ENCODE results near the gene FRMD4A. TPM values are rescaled to one million over a fixed set of nuclear protein-coding genes. Genes with fewer than 3 reads are reported as not detected.

FRMD4A gene
- total and polyA plus RNA-seq, 2 of the 4 experiments (the other 2 are of a cell fraction): 30.3 to 68.8 TPM

DNA sequence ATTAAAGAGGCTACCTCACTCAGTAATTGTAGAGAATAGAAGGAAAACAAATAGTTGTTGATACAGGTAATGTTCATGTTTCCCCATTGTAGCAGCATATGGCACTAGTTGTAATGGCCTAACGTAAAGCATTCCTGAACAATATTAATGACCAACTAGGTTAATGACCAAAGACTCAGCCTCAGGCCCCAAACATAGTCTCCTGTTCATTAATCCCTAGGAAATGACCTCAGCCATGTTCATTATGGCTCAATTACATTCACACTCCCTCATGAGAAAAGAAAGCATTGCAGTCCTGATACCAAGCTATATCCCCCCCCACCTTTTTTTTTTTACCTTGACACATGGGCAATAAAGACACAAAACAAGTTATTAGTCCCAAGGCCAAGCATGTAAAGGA, 12.7 kb downstream of the FRMD4A start:
- H3K27me3 ChIP-seq (ENCODE audit: control insufficient read depth, insufficient read depth, low read length): peaks cover 72% of the 10 kb centered on the region
- no peak overlapping the region for H3K4me3 ChIP-seq (ENCODE audit: insufficient read depth, low read depth, low read length)
- H2BK5ac ChIP-seq (ENCODE audit: low read depth, low read length, poor library complexity, severe bottlenecking): no peak overlapping the region
- no peak overlapping the region for H2AFZ ChIP-seq (replicated peaks; ENCODE audit: low read length, poor library complexity)
- H4K91ac ChIP-seq (ENCODE audit: insufficient read depth, low read depth, low read length): no peak overlapping the region
- TF ChIP-seq, protein P1, sequence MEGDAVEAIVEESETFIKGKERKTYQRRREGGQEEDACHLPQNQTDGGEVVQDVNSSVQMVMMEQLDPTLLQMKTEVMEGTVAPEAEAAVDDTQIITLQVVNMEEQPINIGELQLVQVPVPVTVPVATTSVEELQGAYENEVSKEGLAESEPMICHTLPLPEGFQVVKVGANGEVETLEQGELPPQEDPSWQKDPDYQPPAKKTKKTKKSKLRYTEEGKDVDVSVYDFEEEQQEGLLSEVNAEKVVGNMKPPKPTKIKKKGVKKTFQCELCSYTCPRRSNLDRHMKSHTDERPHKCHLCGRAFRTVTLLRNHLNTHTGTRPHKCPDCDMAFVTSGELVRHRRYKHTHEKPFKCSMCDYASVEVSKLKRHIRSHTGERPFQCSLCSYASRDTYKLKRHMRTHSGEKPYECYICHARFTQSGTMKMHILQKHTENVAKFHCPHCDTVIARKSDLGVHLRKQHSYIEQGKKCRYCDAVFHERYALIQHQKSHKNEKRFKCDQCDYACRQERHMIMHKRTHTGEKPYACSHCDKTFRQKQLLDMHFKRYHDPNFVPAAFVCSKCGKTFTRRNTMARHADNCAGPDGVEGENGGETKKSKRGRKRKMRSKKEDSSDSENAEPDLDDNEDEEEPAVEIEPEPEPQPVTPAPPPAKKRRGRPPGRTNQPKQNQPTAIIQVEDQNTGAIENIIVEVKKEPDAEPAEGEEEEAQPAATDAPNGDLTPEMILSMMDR (conservative IDR thresholded peaks at IDR 0.05; ENCODE audit: low read depth, low read length): no peak
- TF ChIP-seq, protein P2, sequence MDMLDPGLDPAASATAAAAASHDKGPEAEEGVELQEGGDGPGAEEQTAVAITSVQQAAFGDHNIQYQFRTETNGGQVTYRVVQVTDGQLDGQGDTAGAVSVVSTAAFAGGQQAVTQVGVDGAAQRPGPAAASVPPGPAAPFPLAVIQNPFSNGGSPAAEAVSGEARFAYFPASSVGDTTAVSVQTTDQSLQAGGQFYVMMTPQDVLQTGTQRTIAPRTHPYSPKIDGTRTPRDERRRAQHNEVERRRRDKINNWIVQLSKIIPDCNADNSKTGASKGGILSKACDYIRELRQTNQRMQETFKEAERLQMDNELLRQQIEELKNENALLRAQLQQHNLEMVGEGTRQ (IDR thresholded peaks at IDR 0.05; ENCODE audit: low read depth, low read length): no peak
- TF ChIP-seq BHLHE40 (IDR thresholded peaks at IDR 0.05; ENCODE audit: low read depth, low read length): no peak
- dilution Hi-C loops (cut with HindIII; ENCODE audit: low sequenced_read_pairs, unreplicated experiment): no loop called here
- WGBS, 2 experiments (ENCODE audit: extremely low coverage in 2 of 2, insufficient read length in 1 of 2): no CpG with 5 or more reads among the region's 1 CpG
- no peaks in the 10 kb centered on the region for H4K20me1 ChIP-seq (ENCODE audit: insufficient read depth, low read length)
- H2BK15ac ChIP-seq (ENCODE audit: low read depth, low read length): no peak overlapping the region
- intact Hi-C loops (cut with micrococcal nuclease): no loop called here
- H3K36me3 ChIP-seq (ENCODE audit: control insufficient read depth, insufficient read depth, low read length): no peaks in the 10 kb centered on the region
- H3K79me1 ChIP-seq (ENCODE audit: low read depth in 1 of 2, low read length in 2 of 2): no peaks in the 10 kb centered on the region
- no peak overlapping the region for H3K14ac ChIP-seq (replicated peaks; ENCODE audit: low read depth, low read length)
- ATAC-seq (ENCODE audit: low read depth) (no peak), DNase-seq (no peak)
- in situ Hi-C loops (cut with MboI; ENCODE audit: low sequenced_read_pairs): no loop called here
- no peak overlapping the region for H3K56ac ChIP-seq (ENCODE audit: extremely low read depth, insufficient read depth, low read length)
- no peak overlapping the region for H3K23ac ChIP-seq (ENCODE audit: low read depth, low read length)
- no peak overlapping the region for H4K8ac ChIP-seq (ENCODE audit: low read depth in 2 of 2, low read length in 2 of 2)
- H2AK5ac ChIP-seq (ENCODE audit: low read depth, low read length): no peak overlapping the region
- H3K4me1 ChIP-seq (ENCODE audit: control insufficient read depth, insufficient read depth, low read length): no peaks in the 10 kb centered on the region
- H3K27ac ChIP-seq (ENCODE audit: insufficient read depth, low read length): no peak overlapping the region
- H3K9ac ChIP-seq (ENCODE audit: low read depth, low read length): no peak overlapping the region
- no peak overlapping the region for H3K4me2 ChIP-seq (ENCODE audit: low read depth, low read length)
- ChIA-PET CTCF (no interaction called here), POLR2A (ENCODE audit: unreplicated experiment) (no interaction called here)
- H2AK9ac ChIP-seq (replicated peaks; ENCODE audit: low read depth, low read length, poor library complexity): no peak overlapping the region
- BruUV-seq (replicated peaks): no TSS peak
- no peak overlapping the region for H4K5ac ChIP-seq (ENCODE audit: low read depth, low read length)
- no peak overlapping the region for H2BK120ac ChIP-seq (ENCODE audit: low read depth, low read length)
- H2BK20ac ChIP-seq (ENCODE audit: low read depth, low read length): no peak overlapping the region
- no peak overlapping the region for H3K4ac ChIP-seq (ENCODE audit: low read depth, low read length)
- H3K9me1 ChIP-seq (ENCODE audit: insufficient read depth, low read length): no peaks in the 10 kb centered on the region
- no peaks in the 10 kb centered on the region; the same call in 1 of the 2 replicates for H3K9me3 ChIP-seq (ENCODE audit: control insufficient read depth, insufficient read depth, low read length)
- no peak overlapping the region for H3K18ac ChIP-seq (ENCODE audit: low read depth, low read length)

Data from IMR-90 (cell line).